NCI-H1694 (cell line): ENCODE results near the gene MAGEB17.

Source experiments
- DNase-seq: peaks from one replicate; lab custom pipeline; 2025; lab: John Stamatoyannopoulos, UW

Gene MAGEB17

DNA sequence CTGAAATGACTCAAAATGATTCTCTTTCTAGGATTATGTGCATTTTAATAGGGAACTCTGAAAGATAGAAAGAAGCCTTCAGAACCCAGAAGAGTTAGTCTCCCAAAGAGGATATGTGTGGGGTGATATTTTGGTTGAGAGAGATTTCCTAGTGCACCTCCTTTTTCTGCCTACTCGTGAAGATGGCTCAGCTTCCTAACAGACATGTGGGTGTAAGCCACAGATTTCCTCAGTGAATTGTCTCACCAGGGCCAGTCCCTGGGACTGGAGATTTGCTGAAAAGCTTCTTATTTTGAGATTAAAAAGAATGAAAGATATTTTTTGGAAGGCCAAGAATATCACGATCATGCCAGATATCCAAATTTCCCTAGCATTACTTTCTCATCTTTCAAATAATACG lies 42.8 kb downstream of the MAGEB17 start:
- DNase-seq = no peak

DNA sequence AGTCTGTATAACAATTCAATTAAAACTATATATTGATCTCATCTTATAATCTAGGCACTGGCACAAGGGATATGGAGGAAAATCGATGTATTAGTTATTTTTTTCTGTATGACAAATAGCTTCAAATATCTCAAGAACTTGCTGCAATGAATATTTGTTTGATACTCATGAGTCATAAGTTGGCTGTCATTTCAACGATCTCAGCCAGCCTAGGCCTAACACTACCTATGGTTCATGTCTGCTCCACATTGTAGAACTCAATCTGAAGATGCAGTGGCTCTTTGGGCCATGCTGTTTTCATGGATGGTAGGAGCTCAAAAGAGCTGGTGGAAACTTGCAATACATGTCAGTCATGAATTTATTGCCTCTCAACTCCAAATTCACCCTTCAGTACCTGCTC lies 44.7 kb downstream of the MAGEB17 start:
- DNase-seq = no peak

DNA sequence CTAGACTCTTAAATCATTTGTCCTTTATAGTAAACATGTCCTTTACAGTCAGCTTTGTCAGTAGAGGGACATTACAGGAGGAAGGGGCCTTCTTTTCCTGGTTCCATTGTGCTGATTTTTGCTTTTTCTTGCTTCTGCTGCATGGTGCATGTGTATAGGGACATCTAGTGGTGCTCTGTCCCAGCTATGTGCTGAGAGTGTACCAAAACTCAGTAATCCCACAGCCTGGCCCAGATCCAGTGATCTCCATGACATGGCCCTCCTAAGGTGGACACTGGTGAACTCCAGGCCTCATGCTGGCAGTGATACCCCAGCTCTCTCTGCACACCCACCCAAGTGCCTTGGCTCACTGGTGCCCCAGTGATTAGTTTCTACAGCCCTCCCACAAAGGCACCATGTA lies 45.2 kb downstream of the MAGEB17 start:
- no peak for DNase-seq

DNA sequence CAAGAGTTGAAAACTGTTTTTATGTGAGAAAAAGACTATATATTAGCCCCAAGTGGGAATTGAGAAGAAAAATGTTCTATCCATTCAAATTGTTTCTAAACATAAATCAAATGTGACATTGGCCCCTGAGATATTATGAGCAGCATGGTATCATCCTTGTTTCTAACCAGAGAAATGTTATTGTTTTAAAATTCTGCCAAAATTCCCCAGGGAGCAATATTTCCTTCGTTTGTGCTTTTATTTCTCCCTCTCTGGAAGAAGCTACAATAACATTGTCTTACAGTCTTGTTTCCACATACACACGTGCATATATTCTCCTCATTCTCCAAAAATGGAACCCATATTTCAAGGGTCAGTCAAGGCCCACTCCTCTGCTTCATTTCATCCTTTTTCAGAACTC lies 46.7 kb downstream of the MAGEB17 start:
- no peak for DNase-seq

DNA sequence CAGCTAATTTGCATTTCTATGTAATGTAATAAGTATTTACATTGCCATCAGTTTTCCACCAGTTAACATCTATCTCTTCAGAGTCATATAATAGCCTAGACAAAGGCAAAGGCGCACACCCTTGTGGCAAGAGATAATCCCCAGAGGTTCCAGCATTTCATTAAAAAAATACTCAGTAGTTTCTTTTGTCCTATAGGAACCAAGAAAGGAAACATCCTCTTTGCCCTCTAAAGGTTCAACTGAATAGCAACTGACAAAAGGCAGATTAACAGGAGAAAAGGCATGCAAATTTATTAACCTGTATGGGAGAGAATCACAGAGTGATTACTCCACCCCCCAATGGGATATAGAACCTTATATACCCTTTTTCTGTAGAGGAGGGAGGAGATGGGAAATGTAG lies 48.4 kb downstream of the MAGEB17 start:
- no peak for DNase-seq
